OCI-LY1 (cell line): ENCODE data around the gene CD4.

Experiments used
- H2AFZ ChIP-seq: fragments of 200-600 bp; sonication (generic), shearing (Covaris generic); 2 replicates; pipeline ENCODE4 v1.6.0; 2014; ENCODE audit warnings: antibody characterized with exemption, mild to moderate bottlenecking, low read length
- H3F3A ChIP-seq: fragments of 200-600 bp; sonication (generic), shearing (Covaris generic); 2 replicates; pipeline ENCODE4 v1.6.0; 2014; ENCODE audit warnings: mild to moderate bottlenecking, antibody characterized with exemption, low read length, moderate library complexity; ENCODE audit not compliant: insufficient read depth
- H3K27ac ChIP-seq: fragments of 200-600 bp; sonication (generic); 2 replicates; pipeline ENCODE4 v1.5.1; 2014; ENCODE audit warnings: low read length, mixed run types, mild to moderate bottlenecking, low read depth; ENCODE audit not compliant: poor library complexity, severe bottlenecking
- H3K27me3 ChIP-seq: fragments of 200-600 bp; sonication (generic); 2 replicates; pipeline ENCODE4 v1.6.0; 2014; ENCODE audit warnings: antibody characterized with exemption, mild to moderate bottlenecking, low read length, moderate library complexity; ENCODE audit not compliant: insufficient read depth
- H3K36me3 ChIP-seq: fragments of 200-600 bp; sonication (generic); 2 replicates; pipeline ENCODE4 v1.6.1; 2014; ENCODE audit warnings: mild to moderate bottlenecking, antibody characterized with exemption, low read length, moderate library complexity, mixed read lengths; ENCODE audit not compliant: insufficient read depth
- H3K4me1 ChIP-seq: fragments of 200-600 bp; sonication (generic); 2 replicates; pipeline ENCODE4 v1.5.1; 2014; ENCODE audit warnings: mild to moderate bottlenecking, low read length, moderate library complexity; ENCODE audit not compliant: insufficient read depth, severe bottlenecking
- H3K4me2 ChIP-seq: fragments of 200-600 bp; sonication (generic), shearing (Covaris generic); 2 replicates; pipeline ENCODE4 v1.6.1; 2014; ENCODE audit warnings: low read length
- H3K4me3 ChIP-seq: fragments of 200-600 bp; sonication (generic); 2 replicates; pipeline ENCODE4 v1.5.1; 2014; ENCODE audit warnings: low read length, low read depth, mild to moderate bottlenecking, mixed read lengths; ENCODE audit not compliant: poor library complexity, severe bottlenecking
- H3K79me2 ChIP-seq: fragments of 200-600 bp; shearing (Covaris generic); 2 replicates; pipeline ENCODE4 v1.6.1; 2016; ENCODE audit warnings: mixed run types, low read length, mixed read lengths; ENCODE audit not compliant: insufficient read depth
- H3K9ac ChIP-seq: fragments of 200-600 bp; sonication (generic), shearing (Covaris generic); 2 replicates; pipeline ENCODE4 v1.6.1; 2014; ENCODE audit warnings: mild to moderate bottlenecking, low read length, mixed read lengths
- H3K9me2 ChIP-seq: fragments of 200-600 bp; sonication (generic), shearing (Covaris generic); 2 replicates; pipeline ENCODE4 v1.6.1; 2014; ENCODE audit warnings: low read depth, mild to moderate bottlenecking, low read length, mixed read lengths
- H3K9me3 ChIP-seq: fragments of 200-600 bp; shearing (Covaris generic); 2 replicates; pipeline ENCODE4 v1.6.1; 2014; ENCODE audit warnings: low read length, mixed read lengths
- H4K20me1 ChIP-seq: fragments of 200-600 bp; sonication (generic), shearing (Covaris generic); 2 replicates; pipeline ENCODE4 v1.6.0; 2016; ENCODE audit warnings: mild to moderate bottlenecking, low read length; ENCODE audit not compliant: insufficient read depth
- EZH2 ChIP-seq: fragments of 200-600 bp; sonication (generic), shearing (Covaris generic); IDR thresholded peaks from 2 replicates; pipeline ENCODE4 v1.8.0; 2017; ENCODE audit warnings: borderline replicate concordance, mixed run types, mild to moderate bottlenecking, antibody characterized with exemption, low read length, moderate library complexity, mixed read lengths
- TF ChIP-seq, protein P1 (sequence below): fragments of 200-600 bp; sonication (generic), shearing (Covaris generic); IDR thresholded peaks from 2 replicates; pipeline ENCODE4 v1.5.1; 2017; ENCODE audit warnings: mild to moderate bottlenecking, antibody characterized with exemption, low read length, moderate library complexity, mixed read lengths

CD4 gene

GRCh38 chr12:6817662-6818157, 28.4 kb downstream of the CD4 start:
- no peaks in the 10 kb centered on the region for H3K9me3 ChIP-seq
- no peak overlapping the region for H3K4me3 ChIP-seq
- no peak overlapping the region for H3K4me2 ChIP-seq
- H3K36me3 ChIP-seq: no peaks in the 10 kb centered on the region
- no peak overlapping the region for H3K27ac ChIP-seq
- no peaks in the 10 kb centered on the region for H3K79me2 ChIP-seq
- H2AFZ ChIP-seq: no peak overlapping the region
- TF ChIP-seq, protein P1, sequence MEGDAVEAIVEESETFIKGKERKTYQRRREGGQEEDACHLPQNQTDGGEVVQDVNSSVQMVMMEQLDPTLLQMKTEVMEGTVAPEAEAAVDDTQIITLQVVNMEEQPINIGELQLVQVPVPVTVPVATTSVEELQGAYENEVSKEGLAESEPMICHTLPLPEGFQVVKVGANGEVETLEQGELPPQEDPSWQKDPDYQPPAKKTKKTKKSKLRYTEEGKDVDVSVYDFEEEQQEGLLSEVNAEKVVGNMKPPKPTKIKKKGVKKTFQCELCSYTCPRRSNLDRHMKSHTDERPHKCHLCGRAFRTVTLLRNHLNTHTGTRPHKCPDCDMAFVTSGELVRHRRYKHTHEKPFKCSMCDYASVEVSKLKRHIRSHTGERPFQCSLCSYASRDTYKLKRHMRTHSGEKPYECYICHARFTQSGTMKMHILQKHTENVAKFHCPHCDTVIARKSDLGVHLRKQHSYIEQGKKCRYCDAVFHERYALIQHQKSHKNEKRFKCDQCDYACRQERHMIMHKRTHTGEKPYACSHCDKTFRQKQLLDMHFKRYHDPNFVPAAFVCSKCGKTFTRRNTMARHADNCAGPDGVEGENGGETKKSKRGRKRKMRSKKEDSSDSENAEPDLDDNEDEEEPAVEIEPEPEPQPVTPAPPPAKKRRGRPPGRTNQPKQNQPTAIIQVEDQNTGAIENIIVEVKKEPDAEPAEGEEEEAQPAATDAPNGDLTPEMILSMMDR: no peak
- no peak for TF ChIP-seq EZH2
- H3K4me1 ChIP-seq: peaks cover 3% of the 10 kb centered on the region
- H3F3A ChIP-seq: no peaks in the 10 kb centered on the region
- H3K27me3 ChIP-seq: peaks cover 4% of the 10 kb centered on the region; the same call in 1 of the 2 replicates
- H4K20me1 ChIP-seq: no peaks in the 10 kb centered on the region
- H3K9me2 ChIP-seq: no peaks in the 10 kb centered on the region
- H3K9ac ChIP-seq: no peak overlapping the region

DNA sequence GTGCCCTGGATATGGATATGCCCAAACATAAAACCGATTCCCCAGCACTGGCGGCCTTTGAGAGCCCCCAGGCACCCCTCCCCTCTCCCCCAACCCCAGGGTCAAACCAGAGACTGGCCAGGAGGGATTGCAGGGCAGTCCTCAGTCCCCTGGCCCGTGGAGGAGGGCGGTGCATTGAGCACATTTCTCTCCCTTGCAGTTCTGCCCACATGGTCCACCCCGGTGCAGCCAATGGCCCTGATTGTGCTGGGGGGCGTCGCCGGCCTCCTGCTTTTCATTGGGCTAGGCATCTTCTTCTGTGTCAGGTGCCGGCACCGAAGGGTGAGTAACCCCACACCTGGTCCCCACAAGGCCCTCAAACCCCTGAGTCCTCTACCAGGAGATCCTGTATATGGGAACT, 28.9 kb downstream of the CD4 start:
- Histone ChIP-seq H3K4me1 (no peaks in the 10 kb centered on the region), H2AFZ (no peak overlapping the region), H3F3A (no peaks in the 10 kb centered on the region), H3K4me2 (no peak overlapping the region), H3K9me2 (no peaks in the 10 kb centered on the region), H3K79me2 (no peaks in the 10 kb centered on the region), H3K36me3 (no peaks in the 10 kb centered on the region), H3K27me3 (peaks cover 4% of the 10 kb centered on the region; the same call in 1 of the 2 replicates), H3K9ac (no peak overlapping the region), H3K27ac (no peak overlapping the region), H3K4me3 (no peak overlapping the region), H3K9me3 (no peaks in the 10 kb centered on the region), H4K20me1 (no peaks in the 10 kb centered on the region)
- TF ChIP-seq EZH2: no peak

DNA sequence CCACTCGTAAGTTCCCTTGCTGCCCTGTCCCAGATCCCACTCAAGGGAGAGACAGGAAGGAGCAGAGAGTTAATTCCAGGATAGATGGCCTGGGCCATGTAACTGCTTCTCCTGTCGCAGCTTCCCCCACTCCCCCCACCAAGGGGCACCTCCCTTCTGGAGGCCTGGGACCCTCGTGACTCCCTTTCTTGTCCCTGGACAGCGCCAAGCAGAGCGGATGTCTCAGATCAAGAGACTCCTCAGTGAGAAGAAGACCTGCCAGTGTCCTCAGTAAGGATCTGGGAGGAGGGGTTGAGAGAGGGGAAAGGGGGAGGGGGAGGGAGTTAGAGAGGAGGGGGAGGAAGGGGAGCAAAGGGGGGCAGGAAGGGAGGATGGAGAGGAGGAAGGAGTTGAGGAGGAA, 29.3 kb downstream of the CD4 start:
- Histone ChIP-seq H3K36me3 (no peaks in the 10 kb centered on the region), H3K27me3 (peaks cover 4% of the 10 kb centered on the region; the same call in 1 of the 2 replicates), H4K20me1 (no peaks in the 10 kb centered on the region), H3K9me3 (no peaks in the 10 kb centered on the region), H2AFZ (no peak overlapping the region), H3K79me2 (no peaks in the 10 kb centered on the region), H3K9ac (no peak overlapping the region), H3K4me1 (no peaks in the 10 kb centered on the region), H3K4me3 (no peak overlapping the region), H3K9me2 (no peaks in the 10 kb centered on the region), H3F3A (no peaks in the 10 kb centered on the region), H3K4me2 (no peak overlapping the region), H3K27ac (no peak overlapping the region)
- TF ChIP-seq, protein P1: no peak
- no peak for TF ChIP-seq EZH2
